HCT116 (cell line): ENCODE results near the gene CSRP1. TPM values are rescaled to one million over a fixed set of nuclear protein-coding genes. Genes with fewer than 3 reads are reported as not detected.

Experiments used
- ATAC-seq: fragments of 200-7000 bp; cut with Tn5 transposase; 2 replicates; pipeline ENCODE4 v1.9.1; 2020; ENCODE audit warnings: mild to moderate bottlenecking, moderate library complexity
- BruUV-seq: library from RNA; stranded (reverse); fragments of 400-500 nt; replicated peaks from 2 replicates; lab custom pipeline; 2021; lab: Mats Ljungman, UMichigan
- CTCF ChIA-PET: fragments of 300-600 bp; sonication (Branson Sonifier 250); formaldehyde crosslinking; loops from one replicate; lab custom pipeline; 2021; ENCODE audit warnings: antibody characterized with exemption; lab: Charles Lee
- POLR2A ChIA-PET: fragments of 300-600, 350-600 bp; sonication (Branson Sonifier 250); formaldehyde crosslinking; loops from one replicate; lab custom pipeline; 2021; ENCODE audit warnings: antibody characterized with exemption; lab: Charles Lee
- RAD21 ChIA-PET, 2 experiments: fragments of 300-600 bp; sonication (Branson Sonifier 250); formaldehyde crosslinking; loops; one replicate each; lab custom pipeline; 2023; ENCODE audit warnings: low total read pairs in 2 of 2; ENCODE audit not compliant: uncharacterized antibody in 2 of 2, unreplicated experiment in 2 of 2, low non-redundant PET in 1 of 2; lab: Charles Lee
- DNase-seq: peaks from one replicate; pipeline ENCODE4 v3.0.0-alpha.2; 2010; ENCODE audit warnings: low read depth, low spot score
- H2AFZ ChIP-seq: fragments of 200-600 bp; shearing (Covaris generic), sonication (generic); 2 replicates; pipeline ENCODE4 v1.6.1; 2017; ENCODE audit warnings: low read depth, mixed run types, mixed read lengths, antibody characterized with exemption, low read length; ENCODE audit not compliant: poor library complexity, severe bottlenecking
- H3K27ac ChIP-seq: 2 replicates; pipeline ENCODE4 v1.5.1; 2012; ENCODE audit warnings: low read depth, low read length
- H3K27me3 ChIP-seq: fragments of 200-600 bp; sonication (generic); 2 replicates; pipeline ENCODE4 v1.6.1; 2016; ENCODE audit warnings: mixed run types, low read length, mixed read lengths; ENCODE audit not compliant: insufficient read depth
- H3K36me3 ChIP-seq, 2 experiments: fragments of 200-500 bp in 1 of 2; fragments of 200-600 bp in 1 of 2; sonication (Bioruptor generic) in 1 of 2; sonication (generic) in 1 of 2; 2 replicates each; pipeline versions ENCODE4 v1.5.1 to v1.6.1; 2014 to 2016; ENCODE audit warnings: low read length in 2 of 2, inconsistent platforms in 1 of 2, mixed read lengths in 1 of 2, mixed run types in 1 of 2; ENCODE audit not compliant: insufficient read depth in 2 of 2, control insufficient read depth in 1 of 2
- H3K4me1 ChIP-seq, 2 experiments: fragments of 200-600 bp in 1 of 2; sonication (generic) in 1 of 2; 2 replicates each; pipeline versions ENCODE4 v1.5.1 to v1.6.1; 2012 to 2017; ENCODE audit warnings: low read length in 2 of 2, inconsistent platforms in 1 of 2, mild to moderate bottlenecking in 1 of 2, mixed read lengths in 1 of 2, mixed run types in 1 of 2, moderate library complexity in 1 of 2; ENCODE audit not compliant: insufficient read depth in 2 of 2, control insufficient read depth in 1 of 2
- H3K4me2 ChIP-seq: fragments of 200-600 bp; sonication (generic); 2 replicates; pipeline ENCODE4 v1.6.1; 2017; ENCODE audit warnings: mixed run types, low read length, mixed read lengths
- H3K4me3 ChIP-seq, 2 experiments: fragments of 200-600 bp in 1 of 2; sonication (generic) in 1 of 2; replicated peaks in 1 of 2; 2 replicates each; pipeline ENCODE4 v1.5.1; 2011 to 2016; ENCODE audit warnings: low read length in 2 of 2, control low read depth in 1 of 2, low read depth in 1 of 2, mild to moderate bottlenecking in 1 of 2, mixed read lengths in 1 of 2, mixed run types in 1 of 2
- H3K79me2 ChIP-seq: fragments of 200-600 bp; sonication (generic); 2 replicates; pipeline ENCODE4 v1.6.1; 2017; ENCODE audit warnings: mild to moderate bottlenecking, mixed run types, low read length, moderate library complexity, mixed read lengths; ENCODE audit not compliant: insufficient read depth
- H3K9ac ChIP-seq: fragments of 200-600 bp; sonication (generic); 2 replicates; pipeline ENCODE4 v1.6.1; 2016; ENCODE audit warnings: low read length, mixed read lengths
- H3K9me2 ChIP-seq: fragments of 200-600 bp; sonication (generic), shearing (Covaris generic); 2 replicates; pipeline ENCODE4 v1.6.1; 2017; ENCODE audit warnings: mixed run types, mild to moderate bottlenecking, moderate library complexity; ENCODE audit not compliant: insufficient read depth
- H3K9me3 ChIP-seq, 2 experiments: fragments of 200-500 bp in 1 of 2; fragments of 200-600 bp in 1 of 2; sonication (Bioruptor generic) in 1 of 2; sonication (generic) in 1 of 2; 2 replicates each; pipeline ENCODE4 v1.6.1; 2014 to 2017; ENCODE audit warnings: low read length in 2 of 2, mixed read lengths in 2 of 2, inconsistent platforms in 1 of 2, low read depth in 1 of 2, mild to moderate bottlenecking in 1 of 2, mixed run types in 1 of 2, moderate library complexity in 1 of 2; ENCODE audit not compliant: control insufficient read depth in 1 of 2, insufficient read depth in 1 of 2
- H4K20me1 ChIP-seq: fragments of 200-600 bp; sonication (generic), shearing (Covaris generic); 2 replicates; pipeline ENCODE4 v1.6.1; 2017; ENCODE audit warnings: mixed run types, mild to moderate bottlenecking, moderate library complexity; ENCODE audit not compliant: insufficient read depth
- CBX3 ChIP-seq: IDR thresholded peaks from 2 replicates; pipeline ENCODE4 v1.6.1; 2012; ENCODE audit warnings: low read depth
- CEBPB ChIP-seq: IDR thresholded peaks from 2 replicates; pipeline ENCODE4 v1.6.1; 2012; ENCODE audit warnings: low read depth
- EGR1 ChIP-seq: IDR thresholded peaks from 2 replicates; pipeline ENCODE4 v1.6.1; 2012; ENCODE audit warnings: low read depth
- EZH2 ChIP-seq: fragments of 200-600 bp; sonication (generic); IDR thresholded peaks from 2 replicates; pipeline ENCODE4 v1.6.1; 2017; ENCODE audit warnings: antibody characterized with exemption, mixed run types
- EZH2phosphoT487 ChIP-seq: fragments of 200-600 bp; IDR thresholded peaks from 2 replicates; pipeline ENCODE4 v1.6.1; 2018; ENCODE audit warnings: antibody characterized with exemption, borderline replicate concordance
- FOSL1 ChIP-seq: IDR thresholded peaks from 2 replicates; pipeline ENCODE4 v1.6.1; 2012; ENCODE audit warnings: low read depth
- POLR2A ChIP-seq: IDR thresholded peaks from 2 replicates; pipeline ENCODE4 v1.7.0; 2011; ENCODE audit warnings: borderline replicate concordance; ENCODE audit not compliant: insufficient read depth, insufficient read length; ENCODE audit errors: extremely low read depth
- RAD21 ChIP-seq: IDR thresholded peaks from 2 replicates; pipeline ENCODE4 v1.6.1; 2012; ENCODE audit warnings: low read depth, mild to moderate bottlenecking
- SP1 ChIP-seq: IDR thresholded peaks from 2 replicates; pipeline ENCODE4 v1.6.1; 2012; ENCODE audit warnings: low read depth
- SRF ChIP-seq: IDR thresholded peaks from 2 replicates; pipeline ENCODE4 v1.6.1; 2012; ENCODE audit warnings: low read depth
- TCF7L2 ChIP-seq: IDR thresholded peaks from 2 replicates; pipeline ENCODE4 v1.7.0; 2011; ENCODE audit warnings: borderline replicate concordance, inconsistent platforms; ENCODE audit not compliant: insufficient read depth, insufficient read length; ENCODE audit errors: extremely low read depth
- ZNF274 ChIP-seq: fragments of 200-500 bp; sonication (Bioruptor generic); IDR thresholded peaks from 2 replicates; pipeline ENCODE4 v1.6.1; 2014; ENCODE audit warnings: mild to moderate bottlenecking, low read depth, low read length, inconsistent platforms
- intact Hi-C: fragments of 100-400 bp; cut with micrococcal nuclease; formaldehyde crosslinking; loops from 2 replicates; pipeline ENCODE4 v1.10.0; 2022
- total RNA-seq: library from RNA; stranded (reverse); gene quantifications from one replicate; pipeline ENCODE4 v1.2.1, GENCODE V29; 2021; ENCODE audit not compliant: unreplicated experiment
- TF ChIP-seq, protein P1 (sequence below): IDR thresholded peaks from 2 replicates; pipeline ENCODE4 v1.6.1; 2012
- TF ChIP-seq, protein P2 (sequence below): IDR thresholded peaks from 2 replicates; pipeline ENCODE4 v1.6.1; 2012
- TF ChIP-seq, protein P3 (sequence below): IDR thresholded peaks from 2 replicates; pipeline ENCODE4 v1.6.1; 2011; ENCODE audit warnings: mild to moderate bottlenecking, low read length, moderate library complexity; ENCODE audit not compliant: insufficient replicate concordance; ENCODE audit errors: extremely low read depth
- TF ChIP-seq, protein P4 (sequence below), 3 experiments: fragments of 200-600 bp in 1 of 3; sonication (generic) in 1 of 3; IDR thresholded peaks in 2 of 3; conservative IDR thresholded peaks in 1 of 3; 2 replicates each; pipeline ENCODE4 v1.5.1; 2012 to 2017; ENCODE audit warnings: low read depth in 2 of 3, low read length in 2 of 3, antibody characterized with exemption in 1 of 3, borderline replicate concordance in 1 of 3, control low read depth in 1 of 3, mild to moderate bottlenecking in 1 of 3, mixed read lengths in 1 of 3, mixed run types in 1 of 3, moderate library complexity in 1 of 3; ENCODE audit not compliant: insufficient read depth in 1 of 3
- TF ChIP-seq, protein P5 (sequence below): IDR thresholded peaks from 2 replicates; pipeline ENCODE4 v1.6.1; 2012; ENCODE audit warnings: low read depth

Gene CSRP1
- total RNA-seq, 1 experiment from 2014 or later, result 51.7 TPM

DNA sequence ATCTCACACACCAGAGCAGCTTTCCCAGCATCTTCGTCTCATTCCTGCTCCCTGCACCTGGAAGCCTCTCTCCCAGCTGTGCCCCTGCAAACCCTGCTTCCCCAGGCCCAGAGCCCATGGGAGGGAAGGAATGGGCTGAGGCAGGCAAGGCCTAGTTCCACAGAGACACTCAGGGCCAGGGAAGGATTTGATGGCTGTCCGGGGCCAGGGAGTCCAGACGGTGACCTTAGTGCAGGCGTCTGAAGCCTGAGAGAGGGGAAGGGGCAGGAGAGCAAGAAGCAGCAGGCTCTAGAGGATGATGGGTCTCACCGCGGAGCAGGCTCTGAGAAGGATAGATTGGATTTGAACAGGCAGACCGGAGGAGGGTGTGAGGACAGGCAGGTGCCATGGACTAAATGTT, 63.2 kb downstream of the CSRP1 start:
- Histone ChIP-seq H3K9me3 (no peaks in the 10 kb centered on the region), H3K4me2 (no peak overlapping the region), H3K27ac (no peak overlapping the region), H2AFZ (no peak overlapping the region), H3K27me3 (no peaks in the 10 kb centered on the region), H3K4me3 (no peak overlapping the region), H3K9ac (no peak overlapping the region), H3K36me3 (no peaks in the 10 kb centered on the region), H3K79me2 (no peaks in the 10 kb centered on the region), H3K4me1 (peaks cover 7 to 13% of the 10 kb centered on the region in 2 experiments; a peak in 3 of 4 replicates), H3K9me2 (no peaks in the 10 kb centered on the region), H4K20me1 (no peaks in the 10 kb centered on the region)
- BruUV-seq, result no TSS peak
- RAD21 ChIA-PET, result no interaction called here
- CTCF ChIA-PET, result interaction anchor here (2.1 kb wide), 1 partner anchor 8 kb away, joined by 7 read pairs; no protein-coding TSS in a partner anchor
- DNase-seq (no peak), ATAC-seq (no peak)
- intact Hi-C loops, result no loop called here
- TF ChIP-seq, protein P1, sequence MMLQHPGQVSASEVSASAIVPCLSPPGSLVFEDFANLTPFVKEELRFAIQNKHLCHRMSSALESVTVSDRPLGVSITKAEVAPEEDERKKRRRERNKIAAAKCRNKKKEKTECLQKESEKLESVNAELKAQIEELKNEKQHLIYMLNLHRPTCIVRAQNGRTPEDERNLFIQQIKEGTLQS, result no peak
- TF ChIP-seq, protein P2, sequence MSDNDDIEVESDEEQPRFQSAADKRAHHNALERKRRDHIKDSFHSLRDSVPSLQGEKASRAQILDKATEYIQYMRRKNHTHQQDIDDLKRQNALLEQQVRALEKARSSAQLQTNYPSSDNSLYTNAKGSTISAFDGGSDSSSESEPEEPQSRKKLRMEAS, result no peak
- TF ChIP-seq EZH2phosphoT487 (no peak), FOSL1 (no peak), EGR1 (no peak), SP1 (no peak), CBX3 (no peak), RAD21 (no peak), SRF (no peak), POLR2A (no peak), TCF7L2 (no peak), EZH2 (no peak), CEBPB (no peak), ZNF274 (no peak)
- TF ChIP-seq, protein P3, sequence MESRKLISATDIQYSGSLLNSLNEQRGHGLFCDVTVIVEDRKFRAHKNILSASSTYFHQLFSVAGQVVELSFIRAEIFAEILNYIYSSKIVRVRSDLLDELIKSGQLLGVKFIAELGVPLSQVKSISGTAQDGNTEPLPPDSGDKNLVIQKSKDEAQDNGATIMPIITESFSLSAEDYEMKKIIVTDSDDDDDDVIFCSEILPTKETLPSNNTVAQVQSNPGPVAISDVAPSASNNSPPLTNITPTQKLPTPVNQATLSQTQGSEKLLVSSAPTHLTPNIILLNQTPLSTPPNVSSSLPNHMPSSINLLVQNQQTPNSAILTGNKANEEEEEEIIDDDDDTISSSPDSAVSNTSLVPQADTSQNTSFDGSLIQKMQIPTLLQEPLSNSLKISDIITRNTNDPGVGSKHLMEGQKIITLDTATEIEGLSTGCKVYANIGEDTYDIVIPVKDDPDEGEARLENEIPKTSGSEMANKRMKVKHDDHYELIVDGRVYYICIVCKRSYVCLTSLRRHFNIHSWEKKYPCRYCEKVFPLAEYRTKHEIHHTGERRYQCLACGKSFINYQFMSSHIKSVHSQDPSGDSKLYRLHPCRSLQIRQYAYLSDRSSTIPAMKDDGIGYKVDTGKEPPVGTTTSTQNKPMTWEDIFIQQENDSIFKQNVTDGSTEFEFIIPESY, result no peak
- TF ChIP-seq, protein P4, sequence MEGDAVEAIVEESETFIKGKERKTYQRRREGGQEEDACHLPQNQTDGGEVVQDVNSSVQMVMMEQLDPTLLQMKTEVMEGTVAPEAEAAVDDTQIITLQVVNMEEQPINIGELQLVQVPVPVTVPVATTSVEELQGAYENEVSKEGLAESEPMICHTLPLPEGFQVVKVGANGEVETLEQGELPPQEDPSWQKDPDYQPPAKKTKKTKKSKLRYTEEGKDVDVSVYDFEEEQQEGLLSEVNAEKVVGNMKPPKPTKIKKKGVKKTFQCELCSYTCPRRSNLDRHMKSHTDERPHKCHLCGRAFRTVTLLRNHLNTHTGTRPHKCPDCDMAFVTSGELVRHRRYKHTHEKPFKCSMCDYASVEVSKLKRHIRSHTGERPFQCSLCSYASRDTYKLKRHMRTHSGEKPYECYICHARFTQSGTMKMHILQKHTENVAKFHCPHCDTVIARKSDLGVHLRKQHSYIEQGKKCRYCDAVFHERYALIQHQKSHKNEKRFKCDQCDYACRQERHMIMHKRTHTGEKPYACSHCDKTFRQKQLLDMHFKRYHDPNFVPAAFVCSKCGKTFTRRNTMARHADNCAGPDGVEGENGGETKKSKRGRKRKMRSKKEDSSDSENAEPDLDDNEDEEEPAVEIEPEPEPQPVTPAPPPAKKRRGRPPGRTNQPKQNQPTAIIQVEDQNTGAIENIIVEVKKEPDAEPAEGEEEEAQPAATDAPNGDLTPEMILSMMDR (IDR thresholded peaks at IDR 0.05 in 2 of 3, conservative IDR thresholded peaks at IDR 0.05 in 1 of 3; ENCODE audit: borderline replicate concordance in 1 of 3, insufficient read depth in 1 of 3, low read depth in 2 of 3, low read length in 2 of 3), result no peak
- TF ChIP-seq, protein P5, sequence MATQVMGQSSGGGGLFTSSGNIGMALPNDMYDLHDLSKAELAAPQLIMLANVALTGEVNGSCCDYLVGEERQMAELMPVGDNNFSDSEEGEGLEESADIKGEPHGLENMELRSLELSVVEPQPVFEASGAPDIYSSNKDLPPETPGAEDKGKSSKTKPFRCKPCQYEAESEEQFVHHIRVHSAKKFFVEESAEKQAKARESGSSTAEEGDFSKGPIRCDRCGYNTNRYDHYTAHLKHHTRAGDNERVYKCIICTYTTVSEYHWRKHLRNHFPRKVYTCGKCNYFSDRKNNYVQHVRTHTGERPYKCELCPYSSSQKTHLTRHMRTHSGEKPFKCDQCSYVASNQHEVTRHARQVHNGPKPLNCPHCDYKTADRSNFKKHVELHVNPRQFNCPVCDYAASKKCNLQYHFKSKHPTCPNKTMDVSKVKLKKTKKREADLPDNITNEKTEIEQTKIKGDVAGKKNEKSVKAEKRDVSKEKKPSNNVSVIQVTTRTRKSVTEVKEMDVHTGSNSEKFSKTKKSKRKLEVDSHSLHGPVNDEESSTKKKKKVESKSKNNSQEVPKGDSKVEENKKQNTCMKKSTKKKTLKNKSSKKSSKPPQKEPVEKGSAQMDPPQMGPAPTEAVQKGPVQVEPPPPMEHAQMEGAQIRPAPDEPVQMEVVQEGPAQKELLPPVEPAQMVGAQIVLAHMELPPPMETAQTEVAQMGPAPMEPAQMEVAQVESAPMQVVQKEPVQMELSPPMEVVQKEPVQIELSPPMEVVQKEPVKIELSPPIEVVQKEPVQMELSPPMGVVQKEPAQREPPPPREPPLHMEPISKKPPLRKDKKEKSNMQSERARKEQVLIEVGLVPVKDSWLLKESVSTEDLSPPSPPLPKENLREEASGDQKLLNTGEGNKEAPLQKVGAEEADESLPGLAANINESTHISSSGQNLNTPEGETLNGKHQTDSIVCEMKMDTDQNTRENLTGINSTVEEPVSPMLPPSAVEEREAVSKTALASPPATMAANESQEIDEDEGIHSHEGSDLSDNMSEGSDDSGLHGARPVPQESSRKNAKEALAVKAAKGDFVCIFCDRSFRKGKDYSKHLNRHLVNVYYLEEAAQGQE, result no peak
- POLR2A ChIA-PET, result interaction anchor here (0.7 to 1.4 kb wide), 2 partner anchors 26 to 270 kb away, joined by 3 read pairs; partner anchors contain the start of gene PHLDA3
